Measurements from ENCODE around the gene MBOAT7. TPM values are rescaled to one million over a fixed set of nuclear protein-coding genes. Genes with fewer than 3 reads are reported as not detected.
"Not testable (repeated sequence)": the region's sequence is repeated elsewhere in the genome, so short reads cannot be mapped to it uniquely, and the experiment has no call there.

MBOAT7 gene
- polyA plus RNA-seq, 1 donor from 2014 or later = 19.0 TPM

- TF ChIP-seq POLR2AphosphoS5 (IDR thresholded peaks at IDR 0.05) = no peak
- no peak for TF ChIP-seq SMC3 (conservative IDR thresholded peaks at IDR 0.05; ENCODE audit: poor library complexity)
- no peak for TF ChIP-seq MXI1 (conservative IDR thresholded peaks at IDR 0.05; ENCODE audit: poor library complexity, severe bottlenecking)
- TF ChIP-seq TAF1 (IDR thresholded peaks at IDR 0.05; ENCODE audit: low read depth) = no peak
- TF ChIP-seq CTCF (IDR thresholded peaks at IDR 0.05; ENCODE audit: poor library complexity, severe bottlenecking) = no peak
- TF ChIP-seq RAD21 (conservative IDR thresholded peaks at IDR 0.05) = no peak
- no peak for TF ChIP-seq EP300 (conservative IDR thresholded peaks at IDR 0.05; ENCODE audit: poor library complexity, severe bottlenecking)
- TF ChIP-seq EZH2 (IDR thresholded peaks at IDR 0.05; ENCODE audit: borderline replicate concordance, insufficient read depth, low read length, poor library complexity, severe bottlenecking) = no peak
- TF ChIP-seq REST (IDR thresholded peaks at IDR 0.05; ENCODE audit: borderline replicate concordance) = no peak
- Histone ChIP-seq H3K4me2 (ENCODE audit: low read length) (no peak overlapping the region), H2AFZ (ENCODE audit: low read depth, low read length) (no peak overlapping the region), H3K36me3 (ENCODE audit: insufficient read depth, low read length) (no peaks in the 10 kb centered on the region), H3K9me3 (ENCODE audit: low read length) (no peaks in the 10 kb centered on the region), H3K4me3 (ENCODE audit: low read length) (no peak overlapping the region), H3K9me2 (ENCODE audit: insufficient read depth, low read length) (no peaks in the 10 kb centered on the region), H3K27me3 (ENCODE audit: insufficient read depth, low read depth, low read length) (no peaks in the 10 kb centered on the region), H3K9ac (ENCODE audit: low read length) (no peak overlapping the region), H3K27ac (ENCODE audit: low read length) (no peak overlapping the region), H4K20me1 (ENCODE audit: insufficient read depth) (no peaks in the 10 kb centered on the region), H3F3A (ENCODE audit: insufficient read depth, low read length, poor library complexity, severe bottlenecking) (no peaks in the 10 kb centered on the region), H3K79me2 (replicated peaks; ENCODE audit: insufficient read depth, low read length) (peaks cover 13% of the 10 kb centered on the region)
These were observed 7.2 kb upstream of the MBOAT7 start for GRCh38 chr19:54196536-54196935.

- not testable (repeated sequence) for H3K4me3 ChIP-seq (ENCODE audit: low read length); H3F3A ChIP-seq (ENCODE audit: insufficient read depth, low read length, poor library complexity, severe bottlenecking)
These were observed 5.1 kb upstream of the MBOAT7 start for GRCh38 chr19:54194463-54194862.

GRCh38 chr19:54193011-54193410 is 3.6 kb upstream of the MBOAT7 start:
- H3K9ac ChIP-seq (ENCODE audit: low read length) = no peak overlapping the region

More at GRCh38 chr19:54194463-54194862, 5.1 kb upstream of the MBOAT7 start:
- H3K79me2 ChIP-seq (replicated peaks; ENCODE audit: insufficient read depth, low read length); H4K20me1 ChIP-seq (ENCODE audit: insufficient read depth); H3K36me3 ChIP-seq (ENCODE audit: insufficient read depth, low read length); H3K27ac ChIP-seq (ENCODE audit: low read length); H3K9ac ChIP-seq (ENCODE audit: low read length); H3K27me3 ChIP-seq (ENCODE audit: insufficient read depth, low read depth, low read length); H3K9me2 ChIP-seq (ENCODE audit: insufficient read depth, low read length); H3K4me2 ChIP-seq (ENCODE audit: low read length); H3K9me3 ChIP-seq (ENCODE audit: low read length); H2AFZ ChIP-seq (ENCODE audit: low read depth, low read length): not testable (repeated sequence)

More at GRCh38 chr19:54193011-54193410, 3.6 kb upstream of the MBOAT7 start:
- no peaks in the 10 kb centered on the region for H3K9me3 ChIP-seq (ENCODE audit: low read length)
- H3K36me3 ChIP-seq (ENCODE audit: insufficient read depth, low read length) = no peaks in the 10 kb centered on the region
- no peaks in the 10 kb centered on the region for H3K27me3 ChIP-seq (ENCODE audit: insufficient read depth, low read depth, low read length)
- H3K27ac ChIP-seq (ENCODE audit: low read length) = no peak overlapping the region
- TF ChIP-seq CTCF (IDR thresholded peaks at IDR 0.05; ENCODE audit: poor library complexity, severe bottlenecking) = no peak
- no peak for TF ChIP-seq MXI1 (conservative IDR thresholded peaks at IDR 0.05; ENCODE audit: poor library complexity, severe bottlenecking)
- no peak for TF ChIP-seq SMC3 (conservative IDR thresholded peaks at IDR 0.05; ENCODE audit: poor library complexity)
- no peak for TF ChIP-seq EP300 (conservative IDR thresholded peaks at IDR 0.05; ENCODE audit: poor library complexity, severe bottlenecking)
- no peak for TF ChIP-seq RAD21 (conservative IDR thresholded peaks at IDR 0.05)
- TF ChIP-seq POLR2AphosphoS5 (IDR thresholded peaks at IDR 0.05) = no peak
- no peak for TF ChIP-seq EZH2 (IDR thresholded peaks at IDR 0.05; ENCODE audit: borderline replicate concordance, insufficient read depth, low read length, poor library complexity, severe bottlenecking)
- TF ChIP-seq REST (IDR thresholded peaks at IDR 0.05; ENCODE audit: borderline replicate concordance) = no peak
- H3K4me3 ChIP-seq (ENCODE audit: low read length) = no peak overlapping the region
- H2AFZ ChIP-seq (ENCODE audit: low read depth, low read length) = no peak overlapping the region
- no peak overlapping the region for H3K4me2 ChIP-seq (ENCODE audit: low read length)
- H3K79me2 ChIP-seq (replicated peaks; ENCODE audit: insufficient read depth, low read length) = peaks cover 16% of the 10 kb centered on the region
- H4K20me1 ChIP-seq (ENCODE audit: insufficient read depth) = no peaks in the 10 kb centered on the region
- H3K9me2 ChIP-seq (ENCODE audit: insufficient read depth, low read length) = no peaks in the 10 kb centered on the region
- no peaks in the 10 kb centered on the region for H3F3A ChIP-seq (ENCODE audit: insufficient read depth, low read length, poor library complexity, severe bottlenecking)

All from neural cell (in vitro differentiated cells).